Limb (tissue), 2 donors: ENCODE data around the gene AUTS2.

ENCODE experiments used
- DNase-seq, 2 donors: peaks; one replicate each; pipeline ENCODE4 v3.0.0-alpha.2; 2016; ENCODE audit errors: extremely low spot score in 2 of 2

Gene AUTS2

GRCh38 chr7:69599955-69600709 is 1.9 kb downstream of the AUTS2 start:
- DNase-seq: peak in 1 of 2 donors; percentile 67

- no peak for DNase-seq
Measured at GRCh38 chr7:69600710-69601519, 2.6 kb downstream of the AUTS2 start.

- DNase-seq: no peak
Measured at GRCh38 chr7:69602522-69602921, 4.2 kb downstream of the AUTS2 start.

GRCh38 chr7:69603351-69603750 is 5.1 kb downstream of the AUTS2 start:
- no peak for DNase-seq

- no peak for DNase-seq
Measured at GRCh38 chr7:69603937-69604494, 5.7 kb downstream of the AUTS2 start.

- DNase-seq: no peak
Measured at GRCh38 chr7:69605070-69605469, 6.8 kb downstream of the AUTS2 start.

GRCh38 chr7:69605546-69605945 is 7.3 kb downstream of the AUTS2 start:
- no peak for DNase-seq

- DNase-seq: no peak
Measured at GRCh38 chr7:69608049-69608448, 9.8 kb downstream of the AUTS2 start.

- DNase-seq: no peak
Measured at GRCh38 chr7:69608878-69609277, 10.6 kb downstream of the AUTS2 start.

- no peak for DNase-seq
Measured at GRCh38 chr7:69609541-69610373, 11.5 kb downstream of the AUTS2 start.

- DNase-seq: no peak
Measured at GRCh38 chr7:69610374-69611084, 12.3 kb downstream of the AUTS2 start.

GRCh38 chr7:69612981-69613380 is 14.7 kb downstream of the AUTS2 start:
- DNase-seq: no peak

GRCh38 chr7:69613846-69614245 is 15.6 kb downstream of the AUTS2 start:
- no peak for DNase-seq

- no peak for DNase-seq
Measured at GRCh38 chr7:69615685-69616084, 17.4 kb downstream of the AUTS2 start.

GRCh38 chr7:69617364-69617763 is 19.1 kb downstream of the AUTS2 start:
- no peak for DNase-seq

- DNase-seq: no peak
Measured at GRCh38 chr7:69619054-69619453, 20.8 kb downstream of the AUTS2 start.

- DNase-seq: no peak
Measured at GRCh38 chr7:69619635-69620034, 21.4 kb downstream of the AUTS2 start.

GRCh38 chr7:69620063-69620462 is 21.8 kb downstream of the AUTS2 start:
- DNase-seq: no peak

GRCh38 chr7:69620650-69621049 is 22.4 kb downstream of the AUTS2 start:
- no peak for DNase-seq

- DNase-seq: no peak
Measured at GRCh38 chr7:69622014-69622835, 23.9 kb downstream of the AUTS2 start.
